Spleen (tissue), 11 donors: ENCODE measurements around the gene SLC9A8. TPM values are rescaled to one million over a fixed set of nuclear protein-coding genes. Genes with fewer than 3 reads are reported as not detected.

Experiments
- DNase-seq: peaks from one replicate; pipeline ENCODE4 v3.0.0-alpha.2; 2020
- H3K27ac ChIP-seq, 8 donors: fragments of 200-600 bp; sonication (generic) in 7 of 8; 1 replicate in 4 of 8; 2 replicates in 4 of 8; pipeline versions ENCODE4 v1.5.0 to v1.8.0; 2016 to 2021; ENCODE audit warnings: inconsistent platforms in 4 of 8, mild to moderate bottlenecking in 4 of 8, moderate library complexity in 1 of 8
- H3K27me3 ChIP-seq, 7 donors: fragments of 200-600 bp; sonication (generic) in 6 of 7; replicated peaks in 1 of 7; 1 replicate in 4 of 7; 2 replicates in 3 of 7; pipeline versions ENCODE4 v1.5.0 to v1.8.0; 2016 to 2021; ENCODE audit warnings: inconsistent platforms in 3 of 7, mild to moderate bottlenecking in 1 of 7
- H3K36me3 ChIP-seq, 6 donors: fragments of 200-600 bp; sonication (generic) in 5 of 6; 1 replicate in 4 of 6; 2 replicates in 2 of 6; pipeline versions ENCODE4 v1.5.0 to v1.8.0; 2016 to 2021; ENCODE audit warnings: inconsistent platforms in 2 of 6
- H3K4me1 ChIP-seq, 6 donors: fragments of 200-600 bp; sonication (generic) in 5 of 6; 1 replicate in 3 of 6; 2 replicates in 3 of 6; pipeline versions ENCODE4 v1.5.0 to v1.8.0; 2016 to 2021; ENCODE audit warnings: inconsistent platforms in 3 of 6
- H3K4me3 ChIP-seq, 8 donors: fragments of 200-600 bp; sonication (generic) in 7 of 8; 1 replicate in 4 of 8; 2 replicates in 4 of 8; pipeline versions ENCODE4 v1.5.0 to v1.8.0; 2016 to 2021; ENCODE audit warnings: inconsistent platforms in 4 of 8, mild to moderate bottlenecking in 4 of 8, moderate library complexity in 2 of 8
- H3K9me3 ChIP-seq, 8 donors: fragments of 200-600 bp; sonication (generic) in 7 of 8; 1 replicate in 4 of 8; 2 replicates in 4 of 8; pipeline versions ENCODE4 v1.5.0 to v1.8.0; 2016 to 2021; ENCODE audit warnings: inconsistent platforms in 4 of 8
- POLR2A ChIP-seq, 3 donors: fragments of 450-650 bp; IDR thresholded peaks; one replicate each; pipeline ENCODE4 v1.5.1; 2017; ENCODE audit warnings: antibody characterized with exemption in 3 of 3, mild to moderate bottlenecking in 1 of 3
- POLR2AphosphoS5 ChIP-seq, 3 donors: sonication (generic); formaldehyde crosslinking; IDR thresholded peaks; one replicate each; pipeline ENCODE4 v1.5.1; 2017; ENCODE audit warnings: antibody characterized with exemption in 3 of 3
- WGBS, 5 donors: extraction: QIAGEN DNeasy Blood & Tissue Kit in 3 of 5; methylation state at CpG; one replicate each; pipeline versions ENCODE4 v1.1.5 to v1.1.7; 2013 to 2018; 5-methylcytosine and 5-hydroxymethylcytosine counted together
- intact Hi-C: fragments of 100-400 bp; cut with DNase I; formaldehyde crosslinking; loops from one replicate; pipeline ENCODE4 v1.15.0; 2023; ENCODE audit warnings: low total_unique reads
- polyA plus RNA-seq, 3 donors: library from polyadenylated mRNA; stranded (reverse); fragments of 200-250 nt; gene quantifications; one replicate each; pipeline ENCODE4 v1.2.1, GENCODE V29; 2013
- total RNA-seq, 7 donors: library from RNA; depleted of rRNA in 3 of 7; stranded (reverse); fragments of >200 nt in 3 of 7; fragmentation: NEBNext Ultra II Directional in 4 of 7; extraction: Animal tissue kit (Norgen Biotek cat#: 25700) in 4 of 7; gene quantifications; one replicate each; pipeline versions ENCODE4 v1.1.0 to v1.2.1, GENCODE V29; 2016 to 2021
- TF ChIP-seq, protein P1 (sequence below), 11 experiments: fragments of 200-600 bp in 7 of 11; fragments of 450-650 bp in 4 of 11; sonication (generic) in 4 of 11; IDR thresholded peaks in 8 of 11; conservative IDR thresholded peaks in 3 of 11; 1 replicate in 7 of 11; 2 replicates in 4 of 11; pipeline versions ENCODE4 v1.4.0 to v1.8.0; 2016 to 2021; ENCODE audit warnings: antibody characterized with exemption in 11 of 11, inconsistent platforms in 4 of 11, mild to moderate bottlenecking in 1 of 11
- donor health status: healthy with polysubstance abuse.
- donor health status: DM: no; HTN: no; CAD: no; lungs with moderate emphysema.
- donor health status: DM: no; HTN: no; CAD: no.
- donor health status: Bipolar disorder and iron deficiency.
- donor health status: healthy.
- donor health status: DM: no; HTN: no; CAD: no.
- donor health status: DM: yes; HTN: yes; CAD: no.

SLC9A8 gene
- total and polyA plus RNA-seq, 10 donors: 4.6 to 35.3 (median 22.3) TPM

DNA sequence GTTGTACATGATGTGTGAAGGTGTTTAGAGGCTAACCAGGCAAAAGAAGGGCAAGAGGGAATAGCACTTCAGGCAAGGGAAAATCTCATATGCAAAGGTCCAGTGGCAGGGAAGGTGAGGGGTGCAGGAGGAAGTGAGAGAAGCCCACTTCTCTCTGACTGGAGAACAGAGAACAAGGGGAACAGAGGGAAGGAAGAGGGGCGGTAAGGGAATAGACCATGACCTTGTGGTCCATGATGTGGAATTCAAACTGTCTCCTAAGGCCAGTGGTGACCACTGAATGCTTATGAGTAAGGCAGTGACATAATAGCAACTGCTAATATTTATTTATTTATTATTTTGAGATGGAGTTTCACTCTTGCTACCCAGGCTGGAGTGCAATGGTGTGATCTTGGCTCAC, 20.6 kb upstream of the SLC9A8 start:
- H3K4me1 ChIP-seq: peaks cover 17 to 84% (median 58%) of the 10 kb centered on the region in 6 donors
- intact Hi-C loops: no loop called here
- no peaks in the 10 kb centered on the region for H3K27me3 ChIP-seq
- H3K9me3 ChIP-seq: no peaks in the 10 kb centered on the region
- DNase-seq: no peak
- TF ChIP-seq POLR2AphosphoS5 (IDR thresholded peaks at IDR 0.05) (no peak), POLR2A (IDR thresholded peaks at IDR 0.05) (no peak)
- TF ChIP-seq, protein P1, sequence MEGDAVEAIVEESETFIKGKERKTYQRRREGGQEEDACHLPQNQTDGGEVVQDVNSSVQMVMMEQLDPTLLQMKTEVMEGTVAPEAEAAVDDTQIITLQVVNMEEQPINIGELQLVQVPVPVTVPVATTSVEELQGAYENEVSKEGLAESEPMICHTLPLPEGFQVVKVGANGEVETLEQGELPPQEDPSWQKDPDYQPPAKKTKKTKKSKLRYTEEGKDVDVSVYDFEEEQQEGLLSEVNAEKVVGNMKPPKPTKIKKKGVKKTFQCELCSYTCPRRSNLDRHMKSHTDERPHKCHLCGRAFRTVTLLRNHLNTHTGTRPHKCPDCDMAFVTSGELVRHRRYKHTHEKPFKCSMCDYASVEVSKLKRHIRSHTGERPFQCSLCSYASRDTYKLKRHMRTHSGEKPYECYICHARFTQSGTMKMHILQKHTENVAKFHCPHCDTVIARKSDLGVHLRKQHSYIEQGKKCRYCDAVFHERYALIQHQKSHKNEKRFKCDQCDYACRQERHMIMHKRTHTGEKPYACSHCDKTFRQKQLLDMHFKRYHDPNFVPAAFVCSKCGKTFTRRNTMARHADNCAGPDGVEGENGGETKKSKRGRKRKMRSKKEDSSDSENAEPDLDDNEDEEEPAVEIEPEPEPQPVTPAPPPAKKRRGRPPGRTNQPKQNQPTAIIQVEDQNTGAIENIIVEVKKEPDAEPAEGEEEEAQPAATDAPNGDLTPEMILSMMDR (IDR thresholded peaks at IDR 0.05 in 8 of 11, conservative IDR thresholded peaks at IDR 0.05 in 3 of 11): no peak
- H3K27ac ChIP-seq: peak overlapping the region in 5 of 8 donors; percentile 44 to 89 (median 82)
- H3K4me3 ChIP-seq: no peak overlapping the region
- H3K36me3 ChIP-seq: no peaks in the 10 kb centered on the region
- WGBS, 5 donors: 59 to 84% (median 71%) methylated on average over 1 of the region's 1 CpG

DNA sequence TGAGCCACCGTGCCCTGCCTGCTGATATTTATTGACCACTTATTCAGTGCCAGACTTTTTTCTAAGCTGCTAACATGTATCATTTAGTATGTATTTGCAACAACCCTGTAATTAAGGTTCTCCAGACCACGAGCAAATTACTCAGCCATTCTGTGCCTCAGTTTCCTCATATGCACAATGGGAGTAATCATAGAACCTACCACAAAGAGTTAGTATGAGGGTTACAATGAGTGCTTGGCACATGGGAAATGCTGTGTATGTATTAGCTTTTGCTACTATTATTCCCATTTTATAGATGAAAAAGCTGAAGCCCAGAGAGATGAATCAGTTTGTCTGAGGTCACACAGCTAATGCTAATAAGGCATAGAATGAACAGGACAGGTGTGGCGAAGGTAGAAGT, 20.0 kb upstream of the SLC9A8 start:
- TF ChIP-seq POLR2AphosphoS5 (IDR thresholded peaks at IDR 0.05): no peak
- TF ChIP-seq, protein P1 (IDR thresholded peaks at IDR 0.05 in 8 of 11, conservative IDR thresholded peaks at IDR 0.05 in 3 of 11): no peak
- no peak for TF ChIP-seq POLR2A (IDR thresholded peaks at IDR 0.05)
- intact Hi-C loops: no loop called here
- Histone ChIP-seq H3K27me3 (no peaks in the 10 kb centered on the region), H3K36me3 (no peaks in the 10 kb centered on the region), H3K4me3 (no peak overlapping the region), H3K27ac (peak overlapping the region in 2 of 8 donors; percentile 82 to 89), H3K4me1 (peaks cover 17 to 78% (median 52%) of the 10 kb centered on the region in 6 donors), H3K9me3 (no peaks in the 10 kb centered on the region)
- 81 to 97% (median 89%) methylated on average over 3 of the region's 3 CpGs for WGBS, 5 donors
- DNase-seq: no peak

DNA sequence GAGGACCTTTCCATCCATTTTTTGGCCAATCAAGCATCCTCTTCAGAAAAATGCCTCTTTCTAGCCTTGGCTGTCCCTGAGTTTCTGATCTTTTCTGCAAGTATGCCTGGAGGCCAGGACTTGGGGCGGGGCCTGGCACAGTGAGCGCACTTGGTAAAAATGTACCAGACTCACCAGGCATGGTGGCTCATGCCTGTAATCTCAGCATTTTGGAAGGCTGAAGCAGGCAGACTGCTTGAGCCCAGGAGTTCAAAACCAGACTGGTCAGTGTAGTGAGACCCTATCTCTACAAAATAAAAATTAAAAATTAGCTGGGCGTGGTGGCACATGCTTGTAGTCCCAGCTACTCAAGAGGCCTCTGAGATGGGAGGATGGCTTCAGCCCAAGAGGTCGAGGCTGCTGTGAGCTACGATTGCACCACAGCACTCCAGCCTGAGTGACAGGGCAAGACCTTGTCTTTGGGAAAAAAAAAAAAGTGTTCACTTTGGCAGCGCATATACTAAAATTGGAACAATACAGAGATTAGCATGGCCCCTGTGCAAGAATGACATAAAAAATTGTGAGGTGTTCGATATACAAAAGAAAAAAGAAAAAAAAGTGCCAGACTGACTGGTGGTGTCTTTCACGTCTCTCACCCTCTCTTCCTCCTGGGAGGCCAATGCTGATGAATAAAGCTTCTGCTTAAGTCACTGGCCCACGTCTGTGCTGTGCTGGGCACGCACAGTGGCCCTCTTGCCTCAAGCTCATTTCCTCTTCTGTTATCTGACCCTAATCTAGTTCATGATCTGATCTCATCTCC, 18.1 kb upstream of the SLC9A8 start:
- H3K9me3 ChIP-seq: no peaks in the 10 kb centered on the region
- TF ChIP-seq POLR2AphosphoS5 (IDR thresholded peaks at IDR 0.05) (peak in 1 of 3 donors; percentile 43), POLR2A (IDR thresholded peaks at IDR 0.05) (no peak)
- DNase-seq: no peak
- H3K27ac ChIP-seq: peak overlapping the region in 7 of 8 donors; percentile 53 to 82 (median 72)
- peaks cover 13 to 65% (median 37%) of the 10 kb centered on the region in 6 donors for H3K4me1 ChIP-seq
- peak overlapping the region in 1 of 8 donors; percentile 11 for H3K4me3 ChIP-seq
- no peaks in the 10 kb centered on the region for H3K36me3 ChIP-seq
- 45 to 58% (median 48%) methylated on average over 10 of the region's 10 CpGs for WGBS, 5 donors
- intact Hi-C loops: no loop called here
- H3K27me3 ChIP-seq: no peaks in the 10 kb centered on the region

DNA sequence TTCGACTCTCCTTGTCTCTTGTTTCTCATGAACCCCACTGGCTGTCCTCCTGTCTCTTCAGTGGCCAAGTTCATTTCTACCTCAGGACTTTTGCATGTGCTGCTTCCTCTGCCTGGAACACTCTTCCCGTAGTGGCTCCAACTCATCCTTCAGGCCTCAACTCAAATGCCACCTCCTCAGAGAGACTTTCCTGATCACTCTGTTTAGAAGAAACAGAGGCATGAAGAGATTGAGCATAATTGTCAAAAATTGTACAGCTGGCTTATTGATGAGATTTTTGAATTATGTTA, 17.5 kb upstream of the SLC9A8 start:
- TF ChIP-seq, protein P1 (IDR thresholded peaks at IDR 0.05 in 8 of 11, conservative IDR thresholded peaks at IDR 0.05 in 3 of 11): no peak
- TF ChIP-seq POLR2A (IDR thresholded peaks at IDR 0.05): no peak
- no peak for TF ChIP-seq POLR2AphosphoS5 (IDR thresholded peaks at IDR 0.05)
- no peaks in the 10 kb centered on the region for H3K36me3 ChIP-seq
- H3K4me1 ChIP-seq: peaks cover 13 to 65% (median 37%) of the 10 kb centered on the region in 6 donors
- no peaks in the 10 kb centered on the region for H3K27me3 ChIP-seq
- WGBS, 5 donors: 44 to 68% (median 54%) methylated on average over 2 of the region's 2 CpGs
- no peak for DNase-seq
- intact Hi-C loops: no loop called here
- H3K9me3 ChIP-seq: no peaks in the 10 kb centered on the region
- no peak overlapping the region for H3K4me3 ChIP-seq
- peak overlapping the region in 7 of 8 donors; percentile 53 to 82 (median 72) for H3K27ac ChIP-seq
